DND-41 (cell line): ENCODE measurements around the gene IFT122.
"Not testable (repeated sequence)": the region's sequence is repeated elsewhere in the genome, so short reads cannot be mapped to it uniquely, and the experiment has no call there.

Experiments
- ATAC-seq: fragments of 200-7000 bp; cut with Tn5 transposase; 3 replicates; pipeline ENCODE4 v1.9.1; 2021; ENCODE audit warnings: low read depth; ENCODE audit not compliant: insufficient read depth
- DNase-seq: peaks from one replicate; pipeline ENCODE4 v3.0.0-alpha.2; 2020
- H2AFZ ChIP-seq: 2 replicates; pipeline ENCODE4 v1.6.0; 2012; ENCODE audit warnings: low read depth, low read length
- H3K27ac ChIP-seq: 2 replicates; pipeline ENCODE4 v1.5.1; 2012; ENCODE audit warnings: low read length, inconsistent platforms
- H3K27me3 ChIP-seq: fragments of 200-600 bp; sonication (generic); 2 replicates; pipeline ENCODE4 v1.6.0; 2012; ENCODE audit warnings: low read length, mild to moderate bottlenecking, inconsistent platforms; ENCODE audit not compliant: insufficient read depth, poor library complexity
- H3K36me3 ChIP-seq: 2 replicates; pipeline ENCODE4 v1.5.1; 2012; ENCODE audit warnings: low read length, inconsistent platforms; ENCODE audit not compliant: insufficient read depth
- H3K4me1 ChIP-seq: 2 replicates; pipeline ENCODE4 v1.5.1; 2012; ENCODE audit warnings: mild to moderate bottlenecking, low read length; ENCODE audit not compliant: insufficient read depth
- H3K4me2 ChIP-seq: 2 replicates; pipeline ENCODE4 v1.6.0; 2012; ENCODE audit warnings: mild to moderate bottlenecking, moderate library complexity, low read length, inconsistent platforms; ENCODE audit not compliant: insufficient read depth
- H3K4me3 ChIP-seq, 2 experiments: fragments of 200-600 bp in 1 of 2; shearing (Covaris generic) in 1 of 2; 2 replicates each; pipeline ENCODE4 v1.5.1; 2012 to 2016; ENCODE audit warnings: inconsistent platforms in 2 of 2, low read length in 2 of 2, mild to moderate bottlenecking in 2 of 2, low read depth in 1 of 2, moderate library complexity in 1 of 2
- H3K79me2 ChIP-seq: 2 replicates; pipeline ENCODE4 v1.6.0; 2012; ENCODE audit warnings: low read length, inconsistent platforms; ENCODE audit not compliant: insufficient read depth
- H3K9ac ChIP-seq: 2 replicates; pipeline ENCODE4 v1.6.0; 2012; ENCODE audit warnings: low read depth, mild to moderate bottlenecking, inconsistent platforms, low read length, moderate library complexity
- H3K9me3 ChIP-seq: 2 replicates; pipeline ENCODE4 v1.5.1; 2012; ENCODE audit warnings: low read length, moderate library complexity, mild to moderate bottlenecking, inconsistent platforms; ENCODE audit not compliant: insufficient read depth, severe bottlenecking
- H4K20me1 ChIP-seq: 2 replicates; pipeline ENCODE4 v1.6.0; 2012; ENCODE audit warnings: low read length; ENCODE audit not compliant: insufficient read depth
- CTCF ChIP-seq: IDR thresholded peaks from 2 replicates; pipeline ENCODE4 v1.5.1; 2012; ENCODE audit warnings: borderline replicate concordance, low read length, moderate library complexity, mild to moderate bottlenecking; ENCODE audit not compliant: poor library complexity, severe bottlenecking; ENCODE audit errors: extremely low read depth
- EZH2 ChIP-seq: IDR thresholded peaks from 3 replicates; pipeline ENCODE4 v1.6.1; 2012; ENCODE audit warnings: borderline replicate concordance, low read depth, mild to moderate bottlenecking, moderate library complexity, low read length, inconsistent platforms; ENCODE audit not compliant: severe bottlenecking

IFT122 gene, protein sequence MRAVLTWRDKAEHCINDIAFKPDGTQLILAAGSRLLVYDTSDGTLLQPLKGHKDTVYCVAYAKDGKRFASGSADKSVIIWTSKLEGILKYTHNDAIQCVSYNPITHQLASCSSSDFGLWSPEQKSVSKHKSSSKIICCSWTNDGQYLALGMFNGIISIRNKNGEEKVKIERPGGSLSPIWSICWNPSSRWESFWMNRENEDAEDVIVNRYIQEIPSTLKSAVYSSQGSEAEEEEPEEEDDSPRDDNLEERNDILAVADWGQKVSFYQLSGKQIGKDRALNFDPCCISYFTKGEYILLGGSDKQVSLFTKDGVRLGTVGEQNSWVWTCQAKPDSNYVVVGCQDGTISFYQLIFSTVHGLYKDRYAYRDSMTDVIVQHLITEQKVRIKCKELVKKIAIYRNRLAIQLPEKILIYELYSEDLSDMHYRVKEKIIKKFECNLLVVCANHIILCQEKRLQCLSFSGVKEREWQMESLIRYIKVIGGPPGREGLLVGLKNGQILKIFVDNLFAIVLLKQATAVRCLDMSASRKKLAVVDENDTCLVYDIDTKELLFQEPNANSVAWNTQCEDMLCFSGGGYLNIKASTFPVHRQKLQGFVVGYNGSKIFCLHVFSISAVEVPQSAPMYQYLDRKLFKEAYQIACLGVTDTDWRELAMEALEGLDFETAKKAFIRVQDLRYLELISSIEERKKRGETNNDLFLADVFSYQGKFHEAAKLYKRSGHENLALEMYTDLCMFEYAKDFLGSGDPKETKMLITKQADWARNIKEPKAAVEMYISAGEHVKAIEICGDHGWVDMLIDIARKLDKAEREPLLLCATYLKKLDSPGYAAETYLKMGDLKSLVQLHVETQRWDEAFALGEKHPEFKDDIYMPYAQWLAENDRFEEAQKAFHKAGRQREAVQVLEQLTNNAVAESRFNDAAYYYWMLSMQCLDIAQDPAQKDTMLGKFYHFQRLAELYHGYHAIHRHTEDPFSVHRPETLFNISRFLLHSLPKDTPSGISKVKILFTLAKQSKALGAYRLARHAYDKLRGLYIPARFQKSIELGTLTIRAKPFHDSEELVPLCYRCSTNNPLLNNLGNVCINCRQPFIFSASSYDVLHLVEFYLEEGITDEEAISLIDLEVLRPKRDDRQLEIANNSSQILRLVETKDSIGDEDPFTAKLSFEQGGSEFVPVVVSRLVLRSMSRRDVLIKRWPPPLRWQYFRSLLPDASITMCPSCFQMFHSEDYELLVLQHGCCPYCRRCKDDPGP

GRCh38 chr3:129439817-129440617 is at the start of gene IFT122, which contains the start of gene MBD4:
Gene IFT122 (plus strand): TSS chr3:129440224. CDS start chr3:129440331, 107 bp downstream.
Gene MBD4 (minus strand): TSS chr3:129439948. CDS start chr3:129439833, 115 bp downstream.
- Histone ChIP-seq H3K27ac (peak within 1 kb of the TSS; percentile 96), H3K4me3 (peak within 1 kb of the TSS; percentile 94 to 96), H2AFZ (peak within 1 kb of the TSS; percentile 99), H3K9me3 (no peaks in the 10 kb centered on the region), H3K79me2 (peaks cover 77% of the 10 kb centered on the region), H3K36me3 (peaks cover 31% of the 10 kb centered on the region), H3K27me3 (no peaks in the 10 kb centered on the region), H3K9ac (peak within 1 kb of the TSS; percentile 96), H3K4me2 (peak within 1 kb of the TSS; percentile 77), H3K4me1 (peaks cover 63% of the 10 kb centered on the region), H4K20me1 (no peaks in the 10 kb centered on the region; the same call in 1 of the 2 replicates)
- ATAC-seq (peak; percentile 87), DNase-seq (peak; percentile 100)
- no peak for TF ChIP-seq CTCF
- TF ChIP-seq EZH2, result no peak

- not testable (repeated sequence) for ATAC-seq, H3K9ac ChIP-seq, H3K27ac ChIP-seq, H3K9me3 ChIP-seq, DNase-seq, H3K4me2 ChIP-seq, H2AFZ ChIP-seq, H3K4me3 ChIP-seq, H3K27me3 ChIP-seq
- H3K79me2 ChIP-seq, result peaks cover 25% of the 10 kb centered on the region
- H3K4me1 ChIP-seq, result peaks cover 12% of the 10 kb centered on the region; the same call in 1 of the 2 replicates
- H3K36me3 ChIP-seq, result peaks cover 88% of the 10 kb centered on the region
- peaks cover 21% of the 10 kb centered on the region for H4K20me1 ChIP-seq
Observed at GRCh38 chr3:129391583-129391982, 48.4 kb upstream of the IFT122 start.

DNA sequence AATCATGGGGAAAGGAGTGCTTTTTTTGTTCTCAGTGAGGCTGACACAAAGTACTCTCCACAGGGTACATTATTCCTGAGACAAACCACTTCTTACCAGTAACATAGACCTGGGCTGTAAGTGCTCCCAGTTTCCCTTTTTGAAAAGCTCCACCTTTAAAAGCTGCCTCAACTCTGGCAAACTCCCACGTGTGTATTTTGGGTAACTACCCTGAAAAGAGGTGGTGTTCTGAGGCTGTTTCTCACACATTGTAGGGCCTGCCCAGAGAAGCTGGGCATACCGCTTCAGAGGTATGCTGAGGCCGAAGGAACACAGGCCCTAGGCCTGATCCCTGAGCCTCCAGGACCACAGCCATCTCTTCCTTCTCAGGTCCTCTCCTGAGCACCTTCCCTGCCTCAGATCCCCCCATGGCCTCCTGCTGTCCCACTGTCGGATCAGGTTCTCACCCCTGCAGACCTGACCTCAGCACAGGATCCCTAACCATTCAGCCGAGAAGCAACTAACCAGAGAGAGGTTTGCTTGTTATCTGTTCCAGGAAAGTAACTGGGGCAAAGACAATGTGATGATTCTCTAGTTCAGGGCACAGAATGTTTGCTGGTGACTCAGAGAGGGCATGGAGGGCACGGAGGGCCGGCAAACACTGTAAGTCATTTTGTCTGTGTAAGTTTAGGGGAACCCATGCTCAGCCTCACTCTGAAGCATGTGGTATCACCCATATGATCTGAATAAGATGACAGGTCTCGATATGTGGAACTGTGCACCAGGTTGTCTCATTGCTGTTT is 47.7 kb upstream of the IFT122 start:
- H3K4me2 ChIP-seq, H3K27me3 ChIP-seq, H2AFZ ChIP-seq, H3K4me3 ChIP-seq, H3K27ac ChIP-seq, H3K9me3 ChIP-seq, DNase-seq, H3K9ac ChIP-seq, ATAC-seq: not testable (repeated sequence)
- peaks cover 19% of the 10 kb centered on the region for H3K4me1 ChIP-seq
- H4K20me1 ChIP-seq, result peaks cover 24% of the 10 kb centered on the region
- H3K79me2 ChIP-seq, result peaks cover 32% of the 10 kb centered on the region
- H3K36me3 ChIP-seq, result peaks cover 89% of the 10 kb centered on the region
